HepG2 (cell line): ENCODE data around the gene LYSET. TPM values are rescaled to one million over a fixed set of nuclear protein-coding genes. Genes with fewer than 3 reads are reported as not detected.

ENCODE experiments used
- ARNTL ChIP-seq: sonication (generic); formaldehyde crosslinking; IDR thresholded peaks from 2 replicates; pipeline ENCODE4 v1.4.0; 2020; ENCODE audit warnings: mild to moderate bottlenecking, missing genetic modification reagents
- CERS6 ChIP-seq: sonication (generic); formaldehyde crosslinking; IDR thresholded peaks from 2 replicates; pipeline ENCODE4 v1.5.0; 2020; ENCODE audit warnings: missing genetic modification reagents
- HNRNPUL1 ChIP-seq: fragments of 200-400 bp; formaldehyde crosslinking; IDR thresholded peaks from 2 replicates; pipeline ENCODE4 v1.6.1; 2017; ENCODE audit warnings: low read depth, mild to moderate bottlenecking, low read length, moderate library complexity
- IKZF4 ChIP-seq: sonication (generic); formaldehyde crosslinking; IDR thresholded peaks from 2 replicates; pipeline ENCODE4 v1.5.1; 2020; ENCODE audit warnings: borderline replicate concordance, mild to moderate bottlenecking, low read depth, missing genetic modification reagents; ENCODE audit errors: not compliant biosample characterization
- MIER2 ChIP-seq: IDR thresholded peaks from 2 replicates; pipeline ENCODE4 v1.6.1; 2016; ENCODE audit warnings: missing biosample characterization, missing genetic modification reagents
- NFKBIZ ChIP-seq: IDR thresholded peaks from 2 replicates; pipeline ENCODE4 v1.6.1; 2018; ENCODE audit warnings: missing genetic modification reagents, missing compliant biosample characterization
- PREB ChIP-seq: sonication (generic); formaldehyde crosslinking; IDR thresholded peaks from 2 replicates; pipeline ENCODE4 v1.4.0; 2020; ENCODE audit warnings: missing genetic modification reagents
- SIN3A ChIP-seq: IDR thresholded peaks from 2 replicates; pipeline ENCODE4 v1.6.1; 2011; ENCODE audit warnings: low read depth, mild to moderate bottlenecking, control low read depth, low read length, borderline replicate concordance
- TGIF2 ChIP-seq: IDR thresholded peaks from 2 replicates; pipeline ENCODE4 v1.6.1; 2016; ENCODE audit warnings: control low read depth, missing compliant biosample characterization
- ZBTB4 ChIP-seq: sonication (generic); formaldehyde crosslinking; IDR thresholded peaks from 2 replicates; pipeline ENCODE4 v1.4.0; 2020; ENCODE audit warnings: missing genetic modification reagents, mild to moderate bottlenecking, borderline replicate concordance
- ZEB1 ChIP-seq: IDR thresholded peaks from 2 replicates; pipeline ENCODE4 v1.6.1; 2012; ENCODE audit warnings: mild to moderate bottlenecking, low read depth, inconsistent platforms; ENCODE audit not compliant: insufficient replicate concordance
- ZFAT ChIP-seq: sonication (generic); formaldehyde crosslinking; conservative IDR thresholded peaks from 2 replicates; pipeline ENCODE4 v1.8.1; 2023; ENCODE audit warnings: missing genetic modification reagents, inconsistent platforms
- ZFP36L1 ChIP-seq: sonication (generic); formaldehyde crosslinking; IDR thresholded peaks from 2 replicates; pipeline ENCODE4 v1.8.0; 2022; ENCODE audit warnings: mild to moderate bottlenecking, missing genetic modification reagents, moderate library complexity
- ZNF274 ChIP-seq: sonication (generic); formaldehyde crosslinking; IDR thresholded peaks from 2 replicates; pipeline ENCODE4 v1.5.1; 2020; ENCODE audit warnings: mild to moderate bottlenecking, missing genetic modification reagents
- ZNF383 ChIP-seq: sonication (generic); formaldehyde crosslinking; IDR thresholded peaks from 2 replicates; pipeline ENCODE4 v1.4.0; 2020; ENCODE audit warnings: missing genetic modification reagents, mild to moderate bottlenecking, borderline replicate concordance
- ZNF580 ChIP-seq: IDR thresholded peaks from 2 replicates; pipeline ENCODE4 v1.6.1; 2016; ENCODE audit warnings: low read depth, borderline replicate concordance
- ZNF609 ChIP-seq: sonication (generic); formaldehyde crosslinking; IDR thresholded peaks from 2 replicates; pipeline ENCODE4 v1.4.0; 2020; ENCODE audit warnings: mild to moderate bottlenecking, missing genetic modification reagents, borderline replicate concordance
- ZSCAN25 ChIP-seq: sonication (generic); formaldehyde crosslinking; IDR thresholded peaks from 2 replicates; pipeline ENCODE4 v1.8.0; 2022; ENCODE audit warnings: mild to moderate bottlenecking, missing genetic modification reagents
- polyA plus RNA-seq, 8 experiments: library from polyadenylated mRNA; depleted of rRNA in 3 of 8; stranded (reverse) in 7 of 8; unstranded in 1 of 8; fragments of >200 nt; fragmentation: Illumina TruSeq in 4 of 8; extraction: Trizol in 4 of 8; gene quantifications; 2 replicates each; pipeline versions ENCODE4 v1.2.1 to v1.2.3, GENCODE V29; 2011 to 2016; ENCODE audit warnings: low read depth in 4 of 8, missing spikeins in 1 of 8, mixed read lengths in 1 of 8; ENCODE audit not compliant: insufficient read depth in 1 of 8
- total RNA-seq, 5 experiments: library from RNA; depleted of rRNA; stranded (reverse); fragments of >200 nt; fragmentation: Illumina TruSeq; extraction: Trizol; gene quantifications; 2 replicates each; pipeline ENCODE4 v1.2.3, GENCODE V29; 2016; ENCODE audit warnings: low read depth in 1 of 5

Gene LYSET
- total and polyA plus RNA-seq, 2 of the 13 experiments (the other 11 are each of a cell fraction or from before 2014, with no cell fraction given) = 19.1 to 36.6 TPM

- TF ChIP-seq CERS6 (CRISPR knock-in tag) (no peak), PREB (CRISPR knock-in tag) (no peak), ZFP36L1 (CRISPR knock-in tag) (no peak), ZSCAN25 (CRISPR knock-in tag) (no peak), HNRNPUL1 (no peak), ZNF580 (no peak), ZBTB4 (no peak), ZNF274 (CRISPR knock-in tag) (no peak), ZNF383 (CRISPR knock-in tag) (no peak), MIER2 (CRISPR knock-in tag) (no peak), ARNTL (CRISPR knock-in tag) (no peak), ZNF609 (CRISPR knock-in tag) (no peak), SIN3A (no peak), IKZF4 (CRISPR knock-in tag) (no peak), NFKBIZ (CRISPR knock-in tag) (no peak), ZEB1 (no peak), ZFAT (CRISPR knock-in tag) (no peak), TGIF2 (CRISPR knock-in tag) (no peak)
Observed at GRCh38 chr14:93150227-93151208, 34.6 kb upstream of the LYSET start (continued).
